HG02885 (cell line): ENCODE results near the gene NGFR.
"Not testable (repeated sequence)": the region's sequence is repeated elsewhere in the genome, so short reads cannot be mapped to it uniquely, and the experiment has no call there.

ENCODE experiments used
- ATAC-seq: cut with Tn5 transposase; IDR thresholded peaks from one replicate; pipeline ENCODE4 v1.9.1; 2021; ENCODE audit warnings: mild to moderate bottlenecking; ENCODE audit not compliant: unreplicated experiment, poor library complexity

Gene NGFR

GRCh38 chr17:49530118-49530517, 35.0 kb downstream of the NGFR start:
- no peak for ATAC-seq

GRCh38 chr17:49543860-49544259, 48.8 kb downstream of the NGFR start:
- ATAC-seq, result no peak

- no peak for ATAC-seq
These were observed 50.0 kb downstream of the NGFR start for GRCh38 chr17:49545007-49545660.

- no peak for ATAC-seq
These were observed 50.9 kb downstream of the NGFR start for GRCh38 chr17:49545806-49546545.

- no peak for ATAC-seq
These were observed 51.7 kb downstream of the NGFR start for GRCh38 chr17:49546546-49547535.

GRCh38 chr17:49547566-49547965, 52.5 kb downstream of the NGFR start:
- ATAC-seq, result no peak

GRCh38 chr17:49548051-49548505, 53.0 kb downstream of the NGFR start:
- no peak for ATAC-seq

GRCh38 chr17:49548506-49549310, 53.6 kb downstream of the NGFR start:
- ATAC-seq, result no peak

- ATAC-seq, result no peak
These were observed 54.2 kb downstream of the NGFR start for GRCh38 chr17:49549311-49549605.

GRCh38 chr17:49549691-49550678, 54.9 kb downstream of the NGFR start:
- no peak for ATAC-seq

- ATAC-seq, result not testable (repeated sequence)
These were observed 55.7 kb downstream of the NGFR start for GRCh38 chr17:49550764-49551163.

GRCh38 chr17:49551221-49552069, 56.4 kb downstream of the NGFR start:
- no peak for ATAC-seq

GRCh38 chr17:49552070-49552751, 57.1 kb downstream of the NGFR start:
- no peak for ATAC-seq

- ATAC-seq, result no peak
These were observed 58.7 kb downstream of the NGFR start for GRCh38 chr17:49553676-49554335.

GRCh38 chr17:49554694-49555494, 59.8 kb downstream of the NGFR start:
- no peak for ATAC-seq
